Endothelial cell of umbilical vein (primary cell): ENCODE data around the gene ITPR1. TPM values are rescaled to one million over a fixed set of nuclear protein-coding genes. Genes with fewer than 3 reads are reported as not detected.

Source experiments
- BruUV-seq: library from RNA; stranded (reverse); fragments of 400-500 nt; replicated peaks from 2 replicates; lab custom pipeline; 2021; lab: Mats Ljungman, UMichigan
- CTCF ChIA-PET: fragments of 300-600, 350-600 bp; sonication (Branson Sonifier 250); formaldehyde crosslinking; loops from one replicate; lab custom pipeline; 2021; ENCODE audit warnings: antibody characterized with exemption, inconsistent platforms; lab: Charles Lee
- POLR2A ChIA-PET: fragments of 300-600, 350-600 bp; sonication (Branson Sonifier 250); formaldehyde crosslinking; loops from one replicate; lab custom pipeline; 2021; ENCODE audit warnings: antibody characterized with exemption, inconsistent platforms; lab: Charles Lee
- DNase-seq: peaks from one replicate; pipeline ENCODE4 v3.0.0-alpha.2; 2011; ENCODE audit warnings: low read depth, low spot score
- FAIRE-seq: peaks from 2 replicates; lab custom pipeline; 2011; peaks lifted over from hg19 to GRCh38; lab: Jason Lieb, UNC
- H2AFZ ChIP-seq: 2 replicates; pipeline ENCODE4 v1.6.0; 2012; ENCODE audit warnings: low read depth, low read length, control low read depth, inconsistent platforms
- H3K27ac ChIP-seq: 2 replicates; pipeline ENCODE4 v1.5.1; 2011; ENCODE audit warnings: low read depth, mild to moderate bottlenecking, control low read depth, low read length, moderate library complexity; ENCODE audit not compliant: insufficient read depth
- H3K27me3 ChIP-seq, 2 experiments: 2 replicates each; pipeline versions ENCODE4 v1.6.0 to v1.6.1; 2011; ENCODE audit warnings: low read length in 2 of 2, mixed read lengths in 1 of 2; ENCODE audit not compliant: control insufficient read depth in 2 of 2, insufficient read depth in 2 of 2
- H3K36me3 ChIP-seq, 2 experiments: 2 replicates in 1 of 2; 3 replicates in 1 of 2; pipeline ENCODE4 v1.5.1; 2011; ENCODE audit warnings: low read length in 2 of 2, mild to moderate bottlenecking in 1 of 2, moderate library complexity in 1 of 2; ENCODE audit not compliant: control insufficient read depth in 2 of 2, insufficient read depth in 2 of 2; ENCODE audit errors: extremely low read depth in 1 of 2
- H3K4me1 ChIP-seq: 3 replicates; pipeline ENCODE4 v1.5.1; 2011; ENCODE audit warnings: mild to moderate bottlenecking, low read length; ENCODE audit not compliant: control insufficient read depth, insufficient read depth; ENCODE audit errors: extremely low read depth
- H3K4me2 ChIP-seq: 2 replicates; pipeline ENCODE4 v1.6.1; 2011; ENCODE audit warnings: low read length, control low read depth, mixed read lengths; ENCODE audit not compliant: insufficient read depth
- H3K4me3 ChIP-seq, 3 experiments: fragments of 200-600 bp in 1 of 3; sonication (generic), shearing (Covaris generic) in 1 of 3; replicated peaks in 1 of 3; 2 replicates each; pipeline ENCODE4 v1.5.1; 2011 to 2016; ENCODE audit warnings: control low read depth in 3 of 3, low read length in 3 of 3, mild to moderate bottlenecking in 2 of 3, inconsistent platforms in 1 of 3, low read depth in 1 of 3, moderate library complexity in 1 of 3; ENCODE audit not compliant: insufficient read depth in 1 of 3
- H3K79me2 ChIP-seq: 2 replicates; pipeline ENCODE4 v1.6.0; 2012; ENCODE audit warnings: low read length, inconsistent platforms; ENCODE audit not compliant: control insufficient read depth, insufficient read depth
- H3K9ac ChIP-seq: replicated peaks from 2 replicates; pipeline ENCODE3; 2011; ENCODE audit warnings: low read length, control low read depth; ENCODE audit not compliant: insufficient read depth; ENCODE audit errors: extremely low read depth
- H3K9me1 ChIP-seq: replicated peaks from 3 replicates; pipeline ENCODE4 v1.6.0; 2011; ENCODE audit warnings: mild to moderate bottlenecking, low read length; ENCODE audit not compliant: control insufficient read depth, insufficient read depth; ENCODE audit errors: extremely low read depth
- H3K9me3 ChIP-seq: replicated peaks from 2 replicates; pipeline ENCODE4 v1.5.1; 2012; ENCODE audit warnings: low read length, inconsistent platforms; ENCODE audit not compliant: control insufficient read depth, insufficient read depth
- H4K20me1 ChIP-seq: replicated peaks from 2 replicates; pipeline ENCODE3; 2011; ENCODE audit warnings: mild to moderate bottlenecking, low read length; ENCODE audit not compliant: control insufficient read depth, insufficient read depth; ENCODE audit errors: extremely low read depth
- EZH2 ChIP-seq: IDR thresholded peaks from 2 replicates; pipeline ENCODE4 v1.6.1; 2012; ENCODE audit warnings: borderline replicate concordance, low read depth, mild to moderate bottlenecking, moderate library complexity, low read length, inconsistent platforms; ENCODE audit not compliant: severe bottlenecking
- FOS ChIP-seq: IDR thresholded peaks from 2 replicates; pipeline ENCODE4 v1.6.1; 2011; ENCODE audit warnings: mild to moderate bottlenecking, low read length, moderate library complexity, borderline replicate concordance; ENCODE audit not compliant: insufficient read depth
- GATA2 ChIP-seq: IDR thresholded peaks from 2 replicates; pipeline ENCODE4 v1.7.0; 2011; ENCODE audit warnings: low read depth, mild to moderate bottlenecking, moderate library complexity, mixed read lengths, low read length; ENCODE audit not compliant: insufficient read length, insufficient read depth
- JUN ChIP-seq: IDR thresholded peaks from 2 replicates; pipeline ENCODE4 v1.6.1; 2011; ENCODE audit warnings: borderline replicate concordance, low read depth; ENCODE audit not compliant: insufficient read length, insufficient read depth
- MAX ChIP-seq: IDR thresholded peaks from 2 replicates; pipeline ENCODE4 v1.6.1; 2011; ENCODE audit not compliant: insufficient read depth, insufficient read length
- MYC ChIP-seq: IDR thresholded peaks from one replicate; pipeline ENCODE4 v1.6.1; 2011; ENCODE audit warnings: mild to moderate bottlenecking, low read depth, low read length
- POLR2A ChIP-seq: IDR thresholded peaks from 2 replicates; pipeline ENCODE4 v1.6.1; 2012; ENCODE audit warnings: low read depth, mild to moderate bottlenecking, control low read depth, low read length
- POLR2AphosphoS5 ChIP-seq: IDR thresholded peaks from 2 replicates; pipeline ENCODE4 v1.6.1; 2012; ENCODE audit warnings: low read depth, mild to moderate bottlenecking, control low read depth, low read length, moderate library complexity; ENCODE audit not compliant: insufficient read depth
- dilution Hi-C: fragments of 300-500 bp; cut with MboI; formaldehyde crosslinking; loops from one replicate; pipeline ENCODE4 v1.15.0; 2019; ENCODE audit warnings: low sequenced_read_pairs; ENCODE audit not compliant: extremely low pct_ligation_motif_present
- intact Hi-C: fragments of 100-400 bp; cut with micrococcal nuclease; formaldehyde crosslinking; loops from one replicate; pipeline ENCODE4 v1.10.0; 2022
- polyA plus RNA-seq, 4 experiments: library from polyadenylated mRNA; depleted of rRNA in 3 of 4; stranded (reverse) in 3 of 4; unstranded in 1 of 4; fragments of >200 nt; gene quantifications; 2 replicates each; pipeline versions ENCODE4 v1.2.1 to v1.2.3, GENCODE V29; 2011 to 2012; ENCODE audit warnings: missing spikeins in 1 of 4
- total RNA-seq: library from RNA; stranded (reverse); gene quantifications from 2 replicates; pipeline ENCODE4 v1.2.3, GENCODE V29; 2021
- TF ChIP-seq, protein P1 (sequence below), 2 donors: IDR thresholded peaks; 1 replicate in 1 of 2; 2 replicates in 1 of 2; pipeline ENCODE4 v1.5.1; 2011; ENCODE audit warnings: low read length in 2 of 2, mild to moderate bottlenecking in 2 of 2, moderate library complexity in 2 of 2, control low read depth in 1 of 2, inconsistent platforms in 1 of 2, low read depth in 1 of 2; ENCODE audit not compliant: insufficient read depth in 1 of 2; ENCODE audit errors: extremely low read depth in 1 of 2

The ITPR1 gene
- total and polyA plus RNA-seq, 2 donors (not counting 3 experiments of a cell fraction or from before 2014, with no cell fraction given) = 5.1 to 16.1 TPM

GRCh38 chr3:4886448-4886847 lies 393.3 kb downstream of the ITPR1 start:
- TF ChIP-seq FOS (no peak), MAX (no peak)
- TF ChIP-seq, protein P1, sequence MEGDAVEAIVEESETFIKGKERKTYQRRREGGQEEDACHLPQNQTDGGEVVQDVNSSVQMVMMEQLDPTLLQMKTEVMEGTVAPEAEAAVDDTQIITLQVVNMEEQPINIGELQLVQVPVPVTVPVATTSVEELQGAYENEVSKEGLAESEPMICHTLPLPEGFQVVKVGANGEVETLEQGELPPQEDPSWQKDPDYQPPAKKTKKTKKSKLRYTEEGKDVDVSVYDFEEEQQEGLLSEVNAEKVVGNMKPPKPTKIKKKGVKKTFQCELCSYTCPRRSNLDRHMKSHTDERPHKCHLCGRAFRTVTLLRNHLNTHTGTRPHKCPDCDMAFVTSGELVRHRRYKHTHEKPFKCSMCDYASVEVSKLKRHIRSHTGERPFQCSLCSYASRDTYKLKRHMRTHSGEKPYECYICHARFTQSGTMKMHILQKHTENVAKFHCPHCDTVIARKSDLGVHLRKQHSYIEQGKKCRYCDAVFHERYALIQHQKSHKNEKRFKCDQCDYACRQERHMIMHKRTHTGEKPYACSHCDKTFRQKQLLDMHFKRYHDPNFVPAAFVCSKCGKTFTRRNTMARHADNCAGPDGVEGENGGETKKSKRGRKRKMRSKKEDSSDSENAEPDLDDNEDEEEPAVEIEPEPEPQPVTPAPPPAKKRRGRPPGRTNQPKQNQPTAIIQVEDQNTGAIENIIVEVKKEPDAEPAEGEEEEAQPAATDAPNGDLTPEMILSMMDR (IDR thresholded peaks at IDR 0.05; ENCODE audit: extremely low read depth in 1 of 2, insufficient read depth in 1 of 2, low read depth in 1 of 2, low read length in 2 of 2) = no peak
- dilution Hi-C loops (no loop called here), intact Hi-C loops (no loop called here)
- DNase-seq (no peak), FAIRE-seq (no peak)
- Histone ChIP-seq H2AFZ (no peak overlapping the region), H3K9me1 (no peaks in the 10 kb centered on the region), H3K9me3 (no peaks in the 10 kb centered on the region), H3K27me3 (peaks cover 0 to 3% of the 10 kb centered on the region in 2 experiments), H3K9ac (no peak overlapping the region), H3K27ac (no peak overlapping the region), H3K36me3 (no peaks in the 10 kb centered on the region), H3K4me1 (no peaks in the 10 kb centered on the region), H3K4me3 (no peak overlapping the region), H3K4me2 (no peak overlapping the region), H3K79me2 (no peaks in the 10 kb centered on the region), H4K20me1 (no peaks in the 10 kb centered on the region)
- ChIA-PET POLR2A (no interaction called here), CTCF (no interaction called here)
- BruUV-seq = no TSS peak

- FAIRE-seq (no peak), DNase-seq (no peak)
- BruUV-seq = no TSS peak
- no peaks in the 10 kb centered on the region for H3K79me2 ChIP-seq
- H3K4me1 ChIP-seq = no peaks in the 10 kb centered on the region
- H3K4me3 ChIP-seq = no peak overlapping the region
- H3K9ac ChIP-seq = no peak overlapping the region
- intact Hi-C loops (no loop called here), dilution Hi-C loops (no loop called here)
- no peaks in the 10 kb centered on the region for H3K9me3 ChIP-seq
- peaks cover 0 to 3% of the 10 kb centered on the region in 2 experiments for H3K27me3 ChIP-seq
- H3K9me1 ChIP-seq = no peaks in the 10 kb centered on the region
- ChIA-PET POLR2A (no interaction called here), CTCF (no interaction called here)
- H3K36me3 ChIP-seq = no peaks in the 10 kb centered on the region
- no peaks in the 10 kb centered on the region for H4K20me1 ChIP-seq
- no peak overlapping the region for H3K4me2 ChIP-seq
- no peak overlapping the region for H2AFZ ChIP-seq
- no peak overlapping the region for H3K27ac ChIP-seq
- TF ChIP-seq FOS (no peak), POLR2AphosphoS5 (no peak), MAX (no peak), POLR2A (no peak), MYC (no peak), JUN (no peak), GATA2 (no peak), EZH2 (no peak)
- TF ChIP-seq, protein P1 (IDR thresholded peaks at IDR 0.05; ENCODE audit: extremely low read depth in 1 of 2, insufficient read depth in 1 of 2, low read depth in 1 of 2, low read length in 2 of 2) = no peak
Measured at GRCh38 chr3:4887177-4887576, 394.0 kb downstream of the ITPR1 start.
